Activated naive CD4-positive, alpha-beta T cell treated with Interleukin-2 at 50 U/mL for 16 hours (primary cell): ENCODE data around the gene LASP1.
"Not testable (repeated sequence)": the region's sequence is repeated elsewhere in the genome, so short reads cannot be mapped to it uniquely, and the experiment has no call there.

Source experiments
- DNase-seq: peaks from one replicate; pipeline ENCODE4 v3.0.0-alpha.2; 2020

LASP1 gene

DNA sequence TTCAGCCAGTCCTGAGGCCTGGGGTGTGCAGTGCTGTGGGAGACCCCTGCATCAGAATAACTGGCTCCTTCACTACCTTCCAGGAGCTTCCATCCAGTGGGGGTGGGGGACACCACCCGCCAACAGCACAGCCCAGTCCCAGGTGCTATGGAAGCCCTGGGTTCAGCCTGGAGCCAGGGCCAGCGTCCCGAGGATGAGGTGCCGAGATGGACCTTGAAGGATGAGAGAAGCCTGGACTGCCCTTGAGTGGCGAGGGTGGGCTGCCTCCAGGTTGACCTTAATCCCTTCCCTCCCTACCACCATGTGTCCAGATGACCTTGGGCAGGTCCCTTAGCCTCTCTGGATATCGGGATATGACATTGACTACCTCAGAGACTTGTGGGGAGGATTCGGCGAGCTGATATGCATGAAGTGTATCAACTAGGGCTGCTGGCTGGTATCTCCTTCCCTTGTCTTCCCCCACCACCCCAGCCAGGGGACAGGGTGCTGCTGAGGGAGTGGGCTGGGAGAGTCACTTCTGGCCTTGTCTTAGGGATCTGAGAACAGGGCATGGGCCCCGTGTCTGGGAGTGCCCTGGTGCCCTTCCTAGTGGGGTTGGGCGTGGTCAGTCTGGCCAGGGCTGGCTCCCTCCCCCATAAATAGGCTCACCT, 41.3 kb downstream of the LASP1 start:
- no peak for DNase-seq

DNA sequence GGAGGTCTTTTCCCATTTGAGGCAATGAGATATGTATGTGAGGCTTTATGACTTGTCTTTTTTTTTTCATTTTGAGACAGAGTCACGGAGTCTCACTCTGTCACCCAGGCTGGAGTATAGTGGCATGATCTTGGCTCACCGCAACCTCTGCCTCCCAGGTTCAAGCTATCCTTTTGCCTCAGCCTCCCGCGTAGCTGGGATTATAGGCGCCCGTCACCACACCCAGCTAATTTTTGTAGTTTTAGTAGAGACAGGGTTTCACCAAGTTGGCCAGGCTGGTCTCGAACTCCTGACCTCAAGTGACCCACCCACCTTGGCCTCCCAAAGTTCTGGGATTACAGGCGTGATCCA, 41.8 kb downstream of the LASP1 start:
- not testable (repeated sequence) for DNase-seq

DNA sequence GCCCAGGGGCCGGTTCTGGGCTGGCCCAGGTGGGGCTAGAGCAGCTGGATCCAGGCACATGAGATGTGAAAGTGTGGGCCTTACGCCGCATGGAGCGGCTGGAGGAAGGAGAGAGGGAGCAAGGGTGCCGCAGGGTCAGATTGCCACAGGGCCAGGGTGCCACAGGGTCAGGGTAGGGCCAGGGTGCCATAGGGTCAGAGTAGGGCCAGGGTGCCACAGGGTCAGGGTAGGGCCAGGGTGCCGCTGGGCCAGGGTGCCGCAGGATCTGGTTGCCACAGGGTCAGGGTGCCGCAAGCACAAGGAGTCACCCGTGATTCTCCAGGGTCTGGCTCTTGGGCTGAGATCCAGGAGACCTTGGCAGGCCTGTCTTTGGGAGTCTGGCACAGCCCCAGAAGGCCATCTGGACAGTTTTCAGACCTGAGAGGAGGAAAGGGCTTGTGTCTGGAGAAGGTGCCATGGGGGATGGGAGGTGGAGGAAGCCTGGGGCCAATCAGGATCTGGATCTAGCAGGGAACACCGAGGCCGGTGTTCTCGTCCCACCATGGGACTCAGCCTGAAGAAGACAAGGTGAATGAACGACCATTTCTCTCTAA, 42.5 kb downstream of the LASP1 start:
- no peak for DNase-seq

DNA sequence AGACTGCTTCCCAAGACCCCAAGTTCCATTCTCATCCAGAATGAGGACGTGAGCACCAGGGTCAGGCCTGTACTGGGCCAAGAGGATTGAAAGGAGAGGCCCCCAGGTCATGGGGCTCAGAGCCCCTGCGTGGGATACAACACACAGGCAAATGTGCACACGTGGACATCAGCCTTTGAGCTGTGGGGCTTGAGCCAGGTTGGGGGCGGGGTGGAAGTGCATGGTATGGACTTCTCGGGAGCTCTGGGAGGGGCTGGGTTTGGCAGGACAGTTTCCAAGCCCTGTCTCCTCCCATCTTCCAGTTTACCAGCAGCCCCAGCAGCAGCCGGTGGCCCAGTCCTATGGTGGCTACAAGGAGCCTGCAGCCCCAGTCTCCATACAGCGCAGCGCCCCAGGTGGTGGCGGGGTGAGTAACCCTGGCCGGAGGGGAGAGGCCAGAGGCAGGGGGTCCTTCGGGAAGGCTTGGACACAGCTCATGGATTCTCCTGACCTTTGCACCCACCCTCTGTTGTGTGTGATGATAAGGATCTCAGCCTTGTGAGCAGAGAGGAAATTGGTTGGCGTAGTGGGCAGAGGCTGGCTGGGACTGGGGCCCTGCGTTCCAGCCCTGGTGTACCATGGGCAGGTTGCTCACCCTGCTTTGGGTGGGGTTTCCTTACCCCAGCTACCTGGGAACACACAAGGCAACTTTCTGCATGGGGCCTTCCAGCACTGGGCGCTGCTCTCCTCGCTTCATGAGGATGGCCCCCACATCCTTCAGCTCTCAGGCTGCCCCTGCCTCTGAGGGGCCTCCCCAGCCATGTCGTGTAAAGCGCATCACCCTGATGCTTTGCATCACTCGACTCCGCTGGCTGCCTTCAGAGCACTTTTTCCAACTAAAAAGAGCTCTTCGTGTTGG, 45.1 kb downstream of the LASP1 start:
- DNase-seq, result no peak

DNA sequence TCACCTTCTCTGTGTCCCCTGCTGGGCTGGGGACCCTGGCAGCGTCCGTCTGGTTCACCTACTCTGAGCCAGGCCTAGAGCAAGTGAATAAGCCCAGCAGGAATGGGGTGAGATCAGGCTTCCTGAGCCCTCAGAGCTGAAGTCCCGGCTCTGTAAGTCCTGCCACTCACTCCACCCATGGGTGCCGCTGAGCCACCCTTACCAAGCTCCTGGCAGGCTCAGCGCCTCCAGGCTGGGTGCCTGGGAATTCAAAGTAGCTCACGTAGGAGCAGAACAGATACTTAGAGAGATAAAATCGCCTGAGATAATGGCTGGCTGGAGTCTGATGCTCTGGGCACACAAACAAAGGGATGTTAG, 45.8 kb downstream of the LASP1 start:
- DNase-seq, result no peak

DNA sequence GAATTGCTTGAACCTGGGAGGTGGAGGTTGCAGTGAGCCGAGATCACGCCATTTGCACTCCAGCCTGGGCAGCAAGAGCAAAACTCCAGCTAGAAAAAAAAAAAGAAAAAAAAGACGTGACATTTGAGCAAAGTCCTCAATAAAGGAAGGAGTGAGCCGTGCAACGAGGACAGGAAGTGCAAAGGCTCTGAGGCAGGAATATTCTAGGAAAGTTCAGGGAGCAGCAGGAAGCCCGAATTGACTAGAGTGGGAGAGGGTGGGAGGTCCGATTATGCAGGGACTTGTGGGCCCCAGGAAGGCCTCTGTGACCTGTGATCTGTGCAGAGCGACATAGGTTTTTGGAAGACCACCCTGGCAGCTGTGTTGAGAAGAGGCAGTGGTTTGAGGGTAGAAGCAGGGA, 46.9 kb downstream of the LASP1 start:
- DNase-seq, result no peak

DNA sequence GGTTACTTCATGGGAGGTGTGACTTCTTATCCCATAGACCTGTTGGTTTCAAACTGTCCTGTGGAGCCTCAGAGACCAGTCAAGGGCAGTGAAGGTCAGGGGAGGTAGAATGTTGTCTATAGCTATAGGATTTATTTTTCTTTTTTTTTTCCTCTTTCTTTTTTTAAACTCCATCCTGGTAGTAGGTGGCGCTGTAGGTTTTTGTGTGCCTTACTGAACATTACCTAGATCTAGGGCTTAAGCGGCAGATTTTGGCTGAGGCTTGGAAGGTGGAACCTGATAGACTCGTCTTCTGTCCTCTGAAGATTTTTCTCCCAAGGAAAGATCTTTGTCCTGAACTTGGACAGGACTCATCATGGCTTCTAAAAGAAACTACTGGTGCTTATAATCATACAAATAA, 47.4 kb downstream of the LASP1 start:
- DNase-seq, result no peak

DNA sequence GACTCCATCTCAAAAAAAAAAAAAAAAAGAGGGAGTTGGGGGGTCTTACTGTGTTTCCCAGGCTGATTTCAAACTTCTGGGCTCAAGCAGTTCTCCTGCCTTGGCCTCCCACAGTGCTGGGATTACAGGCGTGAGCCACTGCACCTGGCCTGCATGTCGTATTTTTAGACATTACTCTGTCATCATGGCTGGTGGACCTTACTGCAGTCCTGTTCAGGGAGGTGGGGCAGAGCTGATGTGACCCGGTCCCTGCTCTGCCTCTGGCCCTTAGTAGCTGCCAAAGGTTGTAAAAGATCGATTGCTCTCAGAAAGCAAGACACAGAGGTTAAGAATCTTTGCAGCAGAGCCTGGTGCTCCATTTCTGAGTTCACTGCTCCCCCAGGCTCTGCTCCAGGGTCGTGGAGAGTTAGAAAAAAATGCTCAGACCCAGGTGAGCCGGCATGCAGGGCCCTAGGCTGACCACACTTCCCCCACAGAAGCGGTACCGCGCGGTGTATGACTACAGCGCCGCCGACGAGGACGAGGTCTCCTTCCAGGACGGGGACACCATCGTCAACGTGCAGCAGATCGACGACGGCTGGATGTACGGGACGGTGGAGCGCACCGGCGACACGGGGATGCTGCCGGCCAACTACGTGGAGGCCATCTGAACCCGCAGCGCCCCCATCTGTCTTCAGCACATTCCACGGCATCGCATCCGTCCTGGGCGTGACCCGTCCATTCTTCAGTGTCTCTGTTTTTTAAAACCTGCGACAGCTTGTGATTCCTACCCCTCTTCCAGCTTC, 48.5 kb downstream of the LASP1 start:
- DNase-seq, result no peak

DNA sequence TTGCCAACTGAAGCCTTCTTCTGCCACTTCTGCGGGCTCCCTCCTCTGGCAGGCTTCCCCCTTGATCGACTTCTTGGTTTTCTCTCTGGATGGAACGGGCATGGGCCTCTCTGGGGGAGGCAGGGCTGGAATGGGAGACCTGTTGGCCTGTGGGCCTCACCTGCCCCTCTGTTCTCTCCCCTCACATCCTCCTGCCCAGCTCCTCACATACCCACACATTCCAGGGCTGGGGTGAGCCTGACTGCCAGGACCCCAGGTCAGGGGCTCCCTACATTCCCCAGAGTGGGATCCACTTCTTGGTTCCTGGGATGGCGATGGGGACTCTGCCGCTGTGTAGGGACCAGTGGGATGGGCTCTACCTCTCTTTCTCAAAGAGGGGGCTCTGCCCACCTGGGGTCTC, 49.1 kb downstream of the LASP1 start:
- DNase-seq, result no peak

DNA sequence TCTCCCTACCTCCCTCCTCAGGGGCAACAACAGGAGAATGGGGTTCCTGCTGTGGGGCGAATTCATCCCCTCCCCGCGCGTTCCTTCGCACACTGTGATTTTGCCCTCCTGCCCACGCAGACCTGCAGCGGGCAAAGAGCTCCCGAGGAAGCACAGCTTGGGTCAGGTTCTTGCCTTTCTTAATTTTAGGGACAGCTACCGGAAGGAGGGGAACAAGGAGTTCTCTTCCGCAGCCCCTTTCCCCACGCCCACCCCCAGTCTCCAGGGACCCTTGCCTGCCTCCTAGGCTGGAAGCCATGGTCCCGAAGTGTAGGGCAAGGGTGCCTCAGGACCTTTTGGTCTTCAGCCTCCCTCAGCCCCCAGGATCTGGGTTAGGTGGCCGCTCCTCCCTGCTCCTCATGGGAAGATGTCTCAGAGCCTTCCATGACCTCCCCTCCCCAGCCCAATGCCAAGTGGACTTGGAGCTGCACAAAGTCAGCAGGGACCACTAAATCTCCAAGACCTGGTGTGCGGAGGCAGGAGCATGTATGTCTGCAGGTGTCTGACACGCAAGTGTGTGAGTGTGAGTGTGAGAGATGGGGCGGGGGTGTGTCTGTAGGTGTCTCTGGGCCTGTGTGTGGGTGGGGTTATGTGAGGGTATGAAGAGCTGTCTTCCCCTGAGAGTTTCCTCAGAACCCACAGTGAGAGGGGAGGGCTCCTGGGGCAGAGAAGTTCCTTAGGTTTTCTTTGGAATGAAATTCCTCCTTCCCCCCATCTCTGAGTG, 49.6 kb downstream of the LASP1 start:
- no peak for DNase-seq

DNA sequence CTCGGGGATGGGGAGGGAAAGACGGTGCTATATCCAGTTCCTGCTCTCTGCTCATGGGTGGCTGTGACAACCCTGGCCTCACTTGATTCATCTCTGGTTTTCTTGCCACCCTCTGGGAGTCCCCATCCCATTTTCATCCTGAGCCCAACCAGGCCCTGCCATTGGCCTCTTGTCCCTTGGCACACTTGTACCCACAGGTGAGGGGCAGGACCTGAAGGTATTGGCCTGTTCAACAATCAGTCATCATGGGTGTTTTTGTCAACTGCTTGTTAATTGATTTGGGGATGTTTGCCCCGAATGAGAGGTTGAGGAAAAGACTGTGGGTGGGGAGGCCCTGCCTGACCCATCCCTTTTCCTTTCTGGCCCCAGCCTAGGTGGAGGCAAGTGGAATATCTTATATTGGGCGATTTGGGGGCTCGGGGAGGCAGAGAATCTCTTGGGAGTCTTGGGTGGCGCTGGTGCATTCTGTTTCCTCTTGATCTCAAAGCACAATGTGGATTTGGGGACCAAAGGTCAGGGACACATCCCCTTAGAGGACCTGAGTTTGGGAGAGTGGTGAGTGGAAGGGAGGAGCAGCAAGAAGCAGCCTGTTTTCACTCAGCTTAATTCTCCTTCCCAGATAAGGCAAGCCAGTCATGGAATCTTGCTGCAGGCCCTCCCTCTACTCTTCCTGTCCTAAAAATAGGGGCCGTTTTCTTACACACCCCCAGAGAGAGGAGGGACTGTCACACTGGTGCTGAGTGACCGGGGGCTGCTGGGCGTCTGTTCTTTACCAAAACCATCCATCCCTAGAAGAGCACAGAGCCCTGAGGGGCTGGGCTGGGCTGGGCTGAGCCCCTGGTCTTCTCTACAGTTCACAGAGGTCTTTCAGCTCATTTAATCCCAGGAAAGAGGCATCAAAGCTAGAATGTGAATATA, 50.8 kb downstream of the LASP1 start:
- no peak for DNase-seq

DNA sequence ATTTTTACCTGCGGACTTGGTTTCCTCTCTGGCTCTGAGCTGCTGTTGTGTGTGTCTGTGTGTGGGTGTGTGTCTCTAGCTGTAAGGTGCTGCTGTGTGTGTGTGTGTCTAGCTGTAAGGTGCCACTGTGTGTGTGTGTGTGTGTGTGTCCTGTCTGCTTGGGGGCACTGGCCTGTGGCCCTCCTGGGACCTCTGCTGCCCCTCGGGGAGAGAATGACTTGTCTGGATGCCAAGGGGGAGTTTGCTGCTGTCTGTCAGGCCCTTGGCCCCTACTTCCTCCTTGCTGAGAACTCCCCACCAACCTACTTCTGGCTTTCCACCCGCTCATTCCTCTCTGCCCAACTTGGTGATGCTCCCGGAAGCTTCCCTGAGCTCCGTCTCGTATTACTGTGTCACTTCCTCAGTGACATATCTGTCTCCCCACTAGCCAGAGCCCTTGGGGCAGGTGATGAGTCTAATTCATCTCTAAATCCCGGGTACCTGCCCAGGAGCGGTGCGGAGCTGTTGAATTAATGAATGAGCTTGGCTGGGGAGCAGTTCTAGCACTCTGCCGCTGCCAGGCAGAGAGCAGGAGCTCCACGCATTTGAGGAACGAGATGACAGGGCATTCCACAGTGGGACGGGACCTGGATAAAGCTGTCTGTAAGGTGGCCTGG, 52.0 kb downstream of the LASP1 start:
- no peak for DNase-seq

DNA sequence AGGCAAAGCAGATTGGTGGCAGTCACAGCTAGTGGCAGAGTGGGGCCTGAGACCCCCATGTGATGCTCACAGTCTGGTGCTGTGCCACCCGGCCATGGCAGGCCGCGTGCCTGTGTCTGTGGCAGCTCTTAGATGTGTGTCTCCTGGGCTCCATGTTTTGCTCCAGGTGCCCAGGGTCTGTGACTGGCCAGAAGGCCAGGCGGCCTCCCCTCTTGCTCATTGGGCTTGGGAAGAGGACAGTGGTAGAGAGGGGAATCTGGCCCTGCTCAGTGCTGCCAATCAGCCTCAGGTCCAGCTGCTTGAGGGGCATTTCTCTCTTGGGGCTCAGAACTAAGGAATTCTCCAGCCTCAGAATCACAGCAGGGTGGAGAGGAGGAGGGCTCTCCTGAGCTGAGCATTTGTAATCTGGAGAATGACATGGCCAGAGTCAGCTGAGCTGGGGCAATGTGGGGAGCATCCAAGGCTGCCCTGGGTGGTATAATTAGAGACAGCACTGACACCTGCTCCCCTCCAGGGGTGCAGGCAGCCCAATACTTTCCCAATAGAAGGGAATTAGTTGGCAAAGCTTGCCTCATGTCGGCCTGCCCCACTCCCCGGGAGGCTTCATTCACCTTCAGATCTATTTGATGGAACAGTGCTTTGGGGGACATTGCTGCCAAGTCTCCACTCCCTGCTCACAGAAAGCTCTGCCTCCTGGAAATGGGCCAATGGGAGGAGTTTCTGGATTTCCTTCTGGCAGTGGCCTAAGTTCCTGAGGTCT, 52.9 kb downstream of the LASP1 start:
- no peak for DNase-seq

DNA sequence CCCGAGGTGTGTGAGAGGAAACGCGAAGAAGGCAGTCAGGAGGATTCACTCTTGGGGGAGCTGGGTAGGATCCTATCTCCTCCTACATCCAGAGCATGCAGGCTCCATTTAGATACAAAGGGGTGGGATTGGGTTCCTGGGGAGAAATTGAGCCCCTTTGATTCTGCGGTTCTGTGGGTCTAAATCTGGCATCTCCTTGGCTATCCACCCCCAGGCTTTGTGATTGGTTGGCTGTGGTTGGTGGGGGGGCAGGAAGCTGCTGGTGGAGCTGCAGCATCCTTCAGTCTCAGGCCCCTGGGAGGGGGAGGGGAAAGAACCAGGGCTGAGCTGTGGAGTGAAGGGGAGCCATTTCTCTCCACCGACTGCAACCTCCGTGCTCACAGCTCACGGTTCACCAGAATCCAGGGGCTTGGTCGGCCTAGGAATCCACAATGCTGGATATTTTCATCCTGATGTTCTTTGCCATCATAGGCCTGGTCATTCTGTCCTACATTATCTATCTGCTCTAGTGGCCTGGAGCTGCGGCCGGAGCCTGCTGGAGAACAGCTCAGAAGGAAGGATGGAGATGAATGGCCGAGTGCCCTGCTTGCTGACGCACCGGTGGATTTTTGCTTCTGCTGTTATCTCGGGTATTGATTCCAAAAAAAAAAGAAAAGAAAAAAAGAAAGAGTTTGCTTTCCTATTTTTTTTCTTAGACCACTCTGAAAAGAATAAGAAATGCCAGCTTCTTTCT, 55.6 kb downstream of the LASP1 start, which contains the start of gene LASP1NB:
TSS of gene LASP1NB (plus strand) at position 352 of the 733 bp plus-strand sequence.
- no peak for DNase-seq

DNA sequence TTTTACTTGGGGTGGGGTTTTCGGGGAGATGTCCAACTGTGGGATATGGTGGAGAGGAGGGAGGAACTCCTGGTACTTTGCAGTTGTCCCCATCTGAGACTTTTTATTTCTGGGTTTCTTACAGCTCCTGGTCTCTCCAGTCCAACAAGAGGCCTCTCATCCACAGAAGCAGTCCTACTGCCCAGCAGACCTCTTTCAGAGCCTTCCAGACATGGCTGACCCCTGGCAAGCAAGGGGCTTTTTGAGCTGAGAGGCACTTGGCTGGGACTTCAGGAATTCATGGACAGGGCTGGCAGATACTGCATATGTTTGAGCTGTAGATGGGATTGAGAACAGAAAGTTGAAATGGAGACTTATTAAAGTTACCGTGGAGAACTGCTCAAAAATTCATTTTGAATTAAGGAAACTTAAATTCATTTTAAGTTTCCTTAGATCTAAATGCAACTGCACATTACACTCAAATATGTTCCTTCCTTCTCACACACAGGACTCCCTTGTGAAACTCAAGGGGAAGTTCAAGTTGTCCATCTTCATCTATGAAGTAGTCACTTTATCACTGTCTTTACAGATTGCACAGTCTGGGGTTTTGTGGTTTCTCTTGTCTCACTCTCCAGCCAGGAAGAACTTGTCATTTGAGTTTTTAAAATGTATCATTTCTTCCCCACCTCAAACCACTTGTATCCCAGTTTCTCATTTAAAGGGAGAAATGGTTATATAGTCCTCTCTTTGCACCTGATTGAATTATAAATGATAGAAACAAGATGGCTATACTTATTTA, 56.6 kb downstream of the LASP1 start:
- no peak for DNase-seq

DNA sequence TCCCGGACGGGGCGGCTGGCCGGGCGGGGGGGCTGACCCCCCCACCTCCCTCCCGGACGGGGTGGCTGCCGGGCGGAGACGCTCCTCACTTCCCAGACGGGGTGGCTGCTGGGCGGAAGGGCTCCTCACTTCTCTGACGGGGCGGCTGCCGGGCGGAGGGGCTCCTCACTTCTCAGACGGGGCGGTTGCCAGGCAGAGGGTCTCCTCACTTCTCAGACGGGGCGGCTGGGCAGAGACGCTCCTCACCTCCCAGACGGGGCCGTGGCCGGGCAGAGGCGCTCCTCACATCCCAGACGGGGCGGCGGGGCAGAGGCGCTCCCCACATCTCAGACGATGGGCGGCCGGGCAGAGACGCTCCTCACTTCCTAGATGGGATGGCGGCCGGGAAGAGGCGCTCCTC, 60.9 kb downstream of the LASP1 start:
- not testable (repeated sequence) for DNase-seq

DNA sequence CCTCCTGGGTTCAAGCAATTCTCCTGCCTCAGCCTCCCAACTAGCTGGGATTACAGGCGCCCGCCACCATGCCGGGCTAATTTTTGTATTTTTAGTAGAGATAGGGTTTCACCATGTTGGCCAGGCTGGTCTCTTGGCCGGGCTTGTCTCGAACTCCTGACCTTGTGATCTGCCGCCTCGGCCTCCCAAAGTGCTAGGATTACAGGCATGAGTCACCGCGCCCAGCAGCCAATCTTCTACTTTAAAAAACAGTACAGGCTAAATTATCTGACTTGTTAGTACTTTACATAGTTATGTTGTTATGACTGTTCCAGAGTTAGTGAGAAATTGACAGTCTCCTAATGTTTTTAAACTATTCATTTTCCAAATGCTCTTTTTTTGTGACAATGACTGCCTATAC, 64.1 kb downstream of the LASP1 start:
- DNase-seq, result not testable (repeated sequence)

DNA sequence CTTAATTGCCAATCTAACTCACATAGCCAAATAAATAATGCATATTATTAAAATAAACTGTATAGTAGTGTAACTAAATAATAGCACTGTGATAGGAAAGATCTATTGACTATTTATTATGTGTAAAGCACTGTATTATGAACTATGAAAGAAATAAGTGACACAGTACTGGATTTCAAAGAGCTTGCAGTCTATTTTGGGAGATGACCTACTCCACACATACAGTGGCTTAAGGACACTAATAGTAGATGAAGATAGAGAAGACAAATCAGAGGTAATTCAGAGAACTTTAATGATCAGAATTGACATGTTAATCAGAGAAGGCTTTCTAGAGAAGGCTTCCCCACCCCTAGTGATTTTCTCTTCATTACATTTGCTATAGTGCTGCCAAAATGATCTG, 70.1 kb downstream of the LASP1 start:
- DNase-seq, result no peak

DNA sequence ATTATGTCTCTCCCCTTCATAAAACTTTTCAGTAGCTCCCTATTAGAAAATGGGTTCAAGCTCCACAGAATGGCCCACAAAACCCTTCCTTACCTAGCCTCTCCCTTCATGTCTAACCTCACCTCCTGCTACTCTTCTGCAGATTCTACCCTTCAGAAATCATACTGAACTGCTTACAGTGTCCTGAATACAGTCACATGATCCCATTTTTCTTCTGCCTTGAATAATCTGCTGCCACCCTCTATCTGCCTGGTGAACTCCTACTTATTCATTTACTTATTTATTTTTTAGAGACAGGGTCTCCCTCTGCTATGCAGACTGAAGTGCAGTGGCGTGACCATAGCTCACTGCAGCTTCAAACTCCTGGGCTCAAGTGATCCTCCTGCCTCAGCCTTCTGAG, 70.5 kb downstream of the LASP1 start:
- no peak for DNase-seq
